ENCODE measurements around the gene GNAZ. TPM values are rescaled to one million over a fixed set of nuclear protein-coding genes. Genes with fewer than 3 reads are reported as not detected.

The GNAZ gene
- polyA plus RNA-seq, 1 donor (not counting 4 experiments of a cell fraction or from before 2014, with no cell fraction given), result 0.03 TPM

DNA sequence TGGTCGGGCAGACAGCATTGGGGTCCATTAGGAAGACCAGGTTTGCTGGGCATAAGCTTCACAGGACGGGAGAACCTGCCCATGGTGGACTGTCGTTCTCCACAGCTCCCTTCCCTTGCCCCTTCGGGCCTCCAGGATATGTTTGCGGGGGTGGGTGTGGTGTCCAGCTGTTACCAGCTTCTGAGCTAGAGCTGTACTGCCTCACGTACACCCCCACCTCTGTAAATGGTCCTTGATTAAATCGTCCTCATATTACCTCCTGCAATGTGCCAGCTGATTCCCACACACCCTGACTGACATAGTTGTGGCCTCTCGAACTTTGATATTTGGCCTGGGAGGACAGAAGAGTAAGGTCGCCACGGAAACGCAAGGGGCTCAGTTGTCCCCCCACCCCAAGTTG lies 93.8 kb downstream of the GNAZ start:
- Histone ChIP-seq H3K36me3 (ENCODE audit: control insufficient read depth in 2 of 2, extremely low read depth in 1 of 2, insufficient read depth in 2 of 2, low read length in 2 of 2) (no peaks in the 10 kb centered on the region), H3K27me3 (ENCODE audit: control insufficient read depth, extremely low read depth, insufficient read depth, low read length) (no peaks in the 10 kb centered on the region), H3K9me3 (ENCODE audit: control insufficient read depth, low read depth, low read length) (no peaks in the 10 kb centered on the region), H3K79me2 (ENCODE audit: control insufficient read depth, insufficient read depth, low read length) (no peaks in the 10 kb centered on the region), H3K4me1 (ENCODE audit: control insufficient read depth, extremely low read depth, insufficient read depth, low read length) (no peaks in the 10 kb centered on the region), H2AFZ (ENCODE audit: control insufficient read depth, low read length) (no peak overlapping the region), H3K4me2 (ENCODE audit: control insufficient read depth, extremely low read depth, insufficient read depth, low read depth, low read length) (no peak overlapping the region), H3K9ac (ENCODE audit: control insufficient read depth, extremely low read depth, insufficient read depth, low read length) (no peak overlapping the region), H3K9me1 (ENCODE audit: control insufficient read depth, extremely low read depth, insufficient read depth, low read length) (no peaks in the 10 kb centered on the region), H3K27ac (ENCODE audit: control insufficient read depth, insufficient read depth, low read length) (no peak overlapping the region), H3K4me3 (ENCODE audit: control insufficient read depth in 2 of 3, extremely low read depth in 1 of 3, insufficient read depth in 2 of 3, low read depth in 1 of 3, low read length in 3 of 3) (no peak overlapping the region), H4K20me1 (ENCODE audit: control insufficient read depth, extremely low read depth, insufficient read depth, low read length) (no peaks in the 10 kb centered on the region)
- TF ChIP-seq EZH2 (IDR thresholded peaks at IDR 0.05; ENCODE audit: low read length), result no peak
- TF ChIP-seq, protein P1, sequence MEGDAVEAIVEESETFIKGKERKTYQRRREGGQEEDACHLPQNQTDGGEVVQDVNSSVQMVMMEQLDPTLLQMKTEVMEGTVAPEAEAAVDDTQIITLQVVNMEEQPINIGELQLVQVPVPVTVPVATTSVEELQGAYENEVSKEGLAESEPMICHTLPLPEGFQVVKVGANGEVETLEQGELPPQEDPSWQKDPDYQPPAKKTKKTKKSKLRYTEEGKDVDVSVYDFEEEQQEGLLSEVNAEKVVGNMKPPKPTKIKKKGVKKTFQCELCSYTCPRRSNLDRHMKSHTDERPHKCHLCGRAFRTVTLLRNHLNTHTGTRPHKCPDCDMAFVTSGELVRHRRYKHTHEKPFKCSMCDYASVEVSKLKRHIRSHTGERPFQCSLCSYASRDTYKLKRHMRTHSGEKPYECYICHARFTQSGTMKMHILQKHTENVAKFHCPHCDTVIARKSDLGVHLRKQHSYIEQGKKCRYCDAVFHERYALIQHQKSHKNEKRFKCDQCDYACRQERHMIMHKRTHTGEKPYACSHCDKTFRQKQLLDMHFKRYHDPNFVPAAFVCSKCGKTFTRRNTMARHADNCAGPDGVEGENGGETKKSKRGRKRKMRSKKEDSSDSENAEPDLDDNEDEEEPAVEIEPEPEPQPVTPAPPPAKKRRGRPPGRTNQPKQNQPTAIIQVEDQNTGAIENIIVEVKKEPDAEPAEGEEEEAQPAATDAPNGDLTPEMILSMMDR (optimal IDR thresholded peaks at IDR 0.05 in 1 of 3, IDR thresholded peaks at IDR 0.05 in 1 of 3, conservative IDR thresholded peaks at IDR 0.05 in 1 of 3; ENCODE audit: extremely low read depth in 1 of 3, insufficient read depth in 2 of 3, low read length in 3 of 3), result no peak
- dilution Hi-C loops (cut with MboI; ENCODE audit: extremely low pct_ligation_motif_present, low sequenced_read_pairs), result no loop called here
- DNase-seq (ENCODE audit: low read depth, low spot score), result no peak
- no peak for FAIRE-seq

DNA sequence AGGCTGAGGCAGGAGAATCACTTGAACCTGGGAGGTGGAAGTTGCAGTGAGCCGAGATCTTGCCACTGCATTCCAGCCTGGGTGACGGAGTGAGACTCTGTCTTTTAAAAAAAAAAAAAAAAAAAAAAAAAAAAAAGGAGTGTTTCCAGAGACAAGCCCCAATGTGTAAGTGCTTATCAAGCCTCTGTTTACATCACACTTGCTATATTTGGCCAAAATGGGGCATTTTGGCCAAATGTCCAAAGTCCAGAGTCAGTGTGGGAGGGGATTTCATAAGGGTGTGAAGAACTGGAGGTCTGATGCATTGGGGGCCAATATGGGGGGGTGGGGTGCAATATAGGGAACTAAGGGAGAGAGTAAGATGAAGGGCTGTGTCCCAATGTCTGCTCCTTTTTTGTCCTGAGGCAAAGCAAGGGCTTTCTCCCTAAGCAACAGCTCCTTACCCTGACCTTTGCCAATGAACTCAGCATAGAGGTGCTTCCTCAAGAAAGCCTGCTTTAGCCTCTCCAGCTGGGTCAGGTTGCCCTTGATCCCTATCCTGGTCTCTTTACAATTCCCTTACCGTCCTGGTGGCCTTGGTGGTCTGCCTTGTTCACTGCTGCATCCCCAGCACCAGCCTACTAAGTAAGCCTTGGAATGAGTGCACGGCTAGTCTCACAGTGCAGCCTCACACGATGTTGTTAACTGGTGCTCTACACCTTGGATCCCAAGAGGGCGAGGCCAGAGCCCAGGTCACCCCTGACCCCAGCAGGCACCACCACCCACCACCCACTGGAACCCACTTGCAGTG lies 95.9 kb downstream of the GNAZ start:
- DNase-seq (ENCODE audit: low read depth, low spot score) (no peak), FAIRE-seq (no peak)
- Histone ChIP-seq H3K4me3 (ENCODE audit: control insufficient read depth in 2 of 3, extremely low read depth in 1 of 3, insufficient read depth in 2 of 3, low read depth in 1 of 3, low read length in 3 of 3) (no peak overlapping the region), H4K20me1 (ENCODE audit: control insufficient read depth, extremely low read depth, insufficient read depth, low read length) (no peaks in the 10 kb centered on the region), H3K4me1 (ENCODE audit: control insufficient read depth, extremely low read depth, insufficient read depth, low read length) (no peaks in the 10 kb centered on the region), H3K36me3 (ENCODE audit: control insufficient read depth in 2 of 2, extremely low read depth in 1 of 2, insufficient read depth in 2 of 2, low read length in 2 of 2) (no peaks in the 10 kb centered on the region), H3K79me2 (ENCODE audit: control insufficient read depth, insufficient read depth, low read length) (no peaks in the 10 kb centered on the region), H3K27ac (ENCODE audit: control insufficient read depth, insufficient read depth, low read length) (no peak overlapping the region), H3K27me3 (ENCODE audit: control insufficient read depth, extremely low read depth, insufficient read depth, low read length) (no peaks in the 10 kb centered on the region), H3K9me3 (ENCODE audit: control insufficient read depth, low read depth, low read length) (no peaks in the 10 kb centered on the region), H2AFZ (ENCODE audit: control insufficient read depth, low read length) (no peak overlapping the region), H3K4me2 (ENCODE audit: control insufficient read depth, extremely low read depth, insufficient read depth, low read depth, low read length) (no peak overlapping the region), H3K9ac (ENCODE audit: control insufficient read depth, extremely low read depth, insufficient read depth, low read length) (no peak overlapping the region), H3K9me1 (ENCODE audit: control insufficient read depth, extremely low read depth, insufficient read depth, low read length) (no peaks in the 10 kb centered on the region)
- dilution Hi-C loops (cut with MboI; ENCODE audit: extremely low pct_ligation_motif_present, low sequenced_read_pairs), result no loop called here
- TF ChIP-seq, protein P1 (optimal IDR thresholded peaks at IDR 0.05 in 1 of 3, IDR thresholded peaks at IDR 0.05 in 1 of 3, conservative IDR thresholded peaks at IDR 0.05 in 1 of 3; ENCODE audit: extremely low read depth in 1 of 3, insufficient read depth in 2 of 3, low read length in 3 of 3), result no peak
- no peak for TF ChIP-seq EZH2 (IDR thresholded peaks at IDR 0.05; ENCODE audit: low read length)

Measured in keratinocyte (primary cell).